Breast epithelium (tissue), 3 donors: ENCODE results near the gene GRAP.

Experiments
- POLR2A ChIP-seq: fragments of 450-650 bp; IDR thresholded peaks from one replicate; pipeline ENCODE4 v1.6.1; 2016; ENCODE audit warnings: antibody characterized with exemption, mild to moderate bottlenecking, moderate library complexity
- POLR2AphosphoS5 ChIP-seq, 3 donors: sonication (generic); formaldehyde crosslinking; IDR thresholded peaks; one replicate each; pipeline ENCODE4 v1.6.1; 2017; ENCODE audit warnings: antibody characterized with exemption in 3 of 3
- TF ChIP-seq, protein P1 (sequence below), 3 donors: fragments of 450-650 bp; IDR thresholded peaks; one replicate each; pipeline ENCODE4 v1.5.1; 2016 to 2017; ENCODE audit warnings: antibody characterized with exemption in 3 of 3, mild to moderate bottlenecking in 3 of 3, moderate library complexity in 3 of 3

- TF ChIP-seq POLR2A = no peak
- TF ChIP-seq, protein P1, sequence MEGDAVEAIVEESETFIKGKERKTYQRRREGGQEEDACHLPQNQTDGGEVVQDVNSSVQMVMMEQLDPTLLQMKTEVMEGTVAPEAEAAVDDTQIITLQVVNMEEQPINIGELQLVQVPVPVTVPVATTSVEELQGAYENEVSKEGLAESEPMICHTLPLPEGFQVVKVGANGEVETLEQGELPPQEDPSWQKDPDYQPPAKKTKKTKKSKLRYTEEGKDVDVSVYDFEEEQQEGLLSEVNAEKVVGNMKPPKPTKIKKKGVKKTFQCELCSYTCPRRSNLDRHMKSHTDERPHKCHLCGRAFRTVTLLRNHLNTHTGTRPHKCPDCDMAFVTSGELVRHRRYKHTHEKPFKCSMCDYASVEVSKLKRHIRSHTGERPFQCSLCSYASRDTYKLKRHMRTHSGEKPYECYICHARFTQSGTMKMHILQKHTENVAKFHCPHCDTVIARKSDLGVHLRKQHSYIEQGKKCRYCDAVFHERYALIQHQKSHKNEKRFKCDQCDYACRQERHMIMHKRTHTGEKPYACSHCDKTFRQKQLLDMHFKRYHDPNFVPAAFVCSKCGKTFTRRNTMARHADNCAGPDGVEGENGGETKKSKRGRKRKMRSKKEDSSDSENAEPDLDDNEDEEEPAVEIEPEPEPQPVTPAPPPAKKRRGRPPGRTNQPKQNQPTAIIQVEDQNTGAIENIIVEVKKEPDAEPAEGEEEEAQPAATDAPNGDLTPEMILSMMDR (IDR thresholded peaks at IDR 0.05) = no peak
- no peak for TF ChIP-seq POLR2AphosphoS5 (IDR thresholded peaks at IDR 0.05)
Observed at GRCh38 chr17:19013226-19013625, 33.5 kb downstream of the GRAP start.
